GM12873 (cell line): ENCODE results near the gene MYO16.

Source experiments
- CTCF ChIP-seq: IDR thresholded peaks from 2 replicates; pipeline ENCODE4 v1.5.1; 2012; ENCODE audit warnings: low read depth, mild to moderate bottlenecking, moderate library complexity, low read length, control low read depth; ENCODE audit not compliant: insufficient read depth; ENCODE audit errors: missing control alignments

MYO16 gene

GRCh38 chr13:108629181-108629752, at the start of gene MYO16:
Gene MYO16, plus strand, starts transcription at chr13:108629611. Its CDS starts 234 bp downstream, at chr13:108629845.
- TF ChIP-seq CTCF = no peak

- TF ChIP-seq CTCF = no peak
Observed at GRCh38 chr13:108586826-108587225, 42.6 kb upstream of the MYO16 start.

- no peak for TF ChIP-seq CTCF
Observed at GRCh38 chr13:108588516-108588915, 40.9 kb upstream of the MYO16 start.

GRCh38 chr13:108594153-108594552, 35.3 kb upstream of the MYO16 start:
- no peak for TF ChIP-seq CTCF

GRCh38 chr13:108595436-108596274, 33.8 kb upstream of the MYO16 start:
- TF ChIP-seq CTCF = no peak

- no peak for TF ChIP-seq CTCF
Observed at GRCh38 chr13:108597943-108598342, 31.5 kb upstream of the MYO16 start.

- no peak for TF ChIP-seq CTCF
Observed at GRCh38 chr13:108606424-108606823, 23.0 kb upstream of the MYO16 start.
